ENCODE results near the gene TNXB.

TNXB gene

GRCh38 chr6:32081168-32081990 lies 27.8 kb downstream of the TNXB start:
- H3K27ac ChIP-seq (ENCODE audit: low read length) = peak overlapping the region; percentile 48
- peaks cover 5 to 23% of the 10 kb centered on the region in 2 donors for H3K36me3 ChIP-seq (ENCODE audit: control insufficient read depth in 1 of 2, insufficient read depth in 2 of 2, low read length in 2 of 2)
- no peaks in the 10 kb centered on the region for H3K9me3 ChIP-seq (ENCODE audit: control insufficient read depth in 1 of 2, low read length in 2 of 2)
- H3K4me3 ChIP-seq (ENCODE audit: low read depth in 1 of 2, low read length in 2 of 2) = no peak overlapping the region
- no peaks in the 10 kb centered on the region for H3K4me1 ChIP-seq (ENCODE audit: control insufficient read depth in 1 of 2, insufficient read depth in 2 of 2, low read length in 2 of 2)
- no peaks in the 10 kb centered on the region for H3K27me3 ChIP-seq (ENCODE audit: low read depth, low read length)

- H3K27me3 ChIP-seq (ENCODE audit: low read depth, low read length) = no peaks in the 10 kb centered on the region
- no peak overlapping the region for H3K27ac ChIP-seq (ENCODE audit: low read length)
- H3K9me3 ChIP-seq (ENCODE audit: control insufficient read depth in 1 of 2, low read length in 2 of 2) = no peaks in the 10 kb centered on the region
- H3K4me1 ChIP-seq (ENCODE audit: control insufficient read depth in 1 of 2, insufficient read depth in 2 of 2, low read length in 2 of 2) = no peaks in the 10 kb centered on the region
- H3K4me3 ChIP-seq (ENCODE audit: low read depth in 1 of 2, low read length in 2 of 2) = no peak overlapping the region
- H3K36me3 ChIP-seq (ENCODE audit: control insufficient read depth in 1 of 2, insufficient read depth in 2 of 2, low read length in 2 of 2) = peaks cover 5 to 26% of the 10 kb centered on the region in 2 donors
These were observed 29.4 kb downstream of the TNXB start for GRCh38 chr6:32079566-32080290.

DNA sequence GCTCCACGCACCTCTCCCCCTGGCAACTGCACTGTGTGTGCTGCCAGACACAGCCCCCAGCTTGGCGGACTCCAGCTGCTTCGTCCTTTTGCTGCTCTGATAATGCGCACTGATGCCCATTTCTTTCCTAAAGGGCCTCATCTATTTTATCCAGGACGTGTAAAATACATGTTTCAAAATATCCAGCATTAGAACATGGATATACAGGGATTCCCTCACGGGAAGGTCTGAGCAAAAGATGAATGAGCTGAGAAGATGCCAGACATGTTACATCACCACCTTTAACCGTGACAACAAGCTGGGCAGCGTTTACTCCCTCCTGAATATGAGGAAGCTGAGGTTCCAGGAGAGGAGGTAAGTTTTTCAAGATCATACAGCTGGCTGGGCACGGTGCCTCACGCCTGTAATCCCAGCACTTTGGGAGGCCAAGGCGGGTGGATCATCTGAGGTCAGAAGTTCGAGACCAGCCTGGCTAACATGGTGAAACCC lies 32.8 kb downstream of the TNXB start:
- H3K27ac ChIP-seq (ENCODE audit: low read length) = no peak overlapping the region
- peaks cover 10 to 24% of the 10 kb centered on the region in 2 donors for H3K36me3 ChIP-seq (ENCODE audit: control insufficient read depth in 1 of 2, insufficient read depth in 2 of 2, low read length in 2 of 2)
- no peaks in the 10 kb centered on the region for H3K27me3 ChIP-seq (ENCODE audit: low read depth, low read length)
- no peak overlapping the region for H3K4me3 ChIP-seq (ENCODE audit: low read depth in 1 of 2, low read length in 2 of 2)
- H3K9me3 ChIP-seq (ENCODE audit: control insufficient read depth in 1 of 2, low read length in 2 of 2) = no peaks in the 10 kb centered on the region
- peaks cover 0 to 6% of the 10 kb centered on the region in 2 donors for H3K4me1 ChIP-seq (ENCODE audit: control insufficient read depth in 1 of 2, insufficient read depth in 2 of 2, low read length in 2 of 2)

GRCh38 chr6:32075781-32076180 lies 33.4 kb downstream of the TNXB start:
- H3K36me3 ChIP-seq (ENCODE audit: control insufficient read depth in 1 of 2, insufficient read depth in 2 of 2, low read length in 2 of 2) = peaks cover 10 to 24% of the 10 kb centered on the region in 2 donors

GRCh38 chr6:32074996-32075532 lies 34.1 kb downstream of the TNXB start:
- Histone ChIP-seq H3K4me1 (ENCODE audit: control insufficient read depth in 1 of 2, insufficient read depth in 2 of 2, low read length in 2 of 2) (peaks cover 0 to 6% of the 10 kb centered on the region in 2 donors), H3K36me3 (ENCODE audit: control insufficient read depth in 1 of 2, insufficient read depth in 2 of 2, low read length in 2 of 2) (peaks cover 10 to 21% of the 10 kb centered on the region in 2 donors)

More at GRCh38 chr6:32075781-32076180, 33.4 kb downstream of the TNXB start:
- H3K9me3 ChIP-seq (ENCODE audit: control insufficient read depth in 1 of 2, low read length in 2 of 2) = no peaks in the 10 kb centered on the region
- H3K4me1 ChIP-seq (ENCODE audit: control insufficient read depth in 1 of 2, insufficient read depth in 2 of 2, low read length in 2 of 2) = peaks cover 0 to 6% of the 10 kb centered on the region in 2 donors
- H3K27ac ChIP-seq (ENCODE audit: low read length) = no peak overlapping the region
- H3K27me3 ChIP-seq (ENCODE audit: low read depth, low read length) = no peaks in the 10 kb centered on the region
- no peak overlapping the region for H3K4me3 ChIP-seq (ENCODE audit: low read depth in 1 of 2, low read length in 2 of 2)

DNA sequence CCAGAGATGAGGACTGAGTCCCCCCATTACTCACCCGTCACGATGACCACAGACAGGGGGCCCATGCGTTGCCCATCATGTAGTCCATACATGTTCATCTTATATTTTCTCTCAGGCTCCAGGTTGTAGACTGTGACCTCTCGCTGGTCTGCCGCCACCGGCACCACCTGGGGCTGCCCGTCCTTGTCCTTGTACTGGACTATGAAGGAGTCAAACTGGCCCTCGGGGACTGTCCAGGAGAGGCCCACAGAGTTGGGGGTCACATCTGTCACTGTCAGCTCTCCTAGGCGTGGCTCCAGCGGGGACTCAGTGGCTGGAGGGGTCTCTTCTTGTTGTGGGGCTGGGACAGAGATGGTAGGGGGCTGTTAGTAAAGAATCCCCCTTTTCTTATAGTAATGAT lies 35.5 kb downstream of the TNXB start:
- Histone ChIP-seq H3K27ac (ENCODE audit: low read length) (no peak overlapping the region), H3K9me3 (ENCODE audit: control insufficient read depth in 1 of 2, low read length in 2 of 2) (no peaks in the 10 kb centered on the region), H3K27me3 (ENCODE audit: low read depth, low read length) (no peaks in the 10 kb centered on the region), H3K4me3 (ENCODE audit: low read depth in 1 of 2, low read length in 2 of 2) (no peak overlapping the region), H3K36me3 (ENCODE audit: control insufficient read depth in 1 of 2, insufficient read depth in 2 of 2, low read length in 2 of 2) (peaks cover 5 to 20% of the 10 kb centered on the region in 2 donors), H3K4me1 (ENCODE audit: control insufficient read depth in 1 of 2, insufficient read depth in 2 of 2, low read length in 2 of 2) (peaks cover 0 to 6% of the 10 kb centered on the region in 2 donors)

More at GRCh38 chr6:32074996-32075532, 34.1 kb downstream of the TNXB start:
- no peak overlapping the region for H3K27ac ChIP-seq (ENCODE audit: low read length)
- no peaks in the 10 kb centered on the region for H3K27me3 ChIP-seq (ENCODE audit: low read depth, low read length)
- no peaks in the 10 kb centered on the region for H3K9me3 ChIP-seq (ENCODE audit: control insufficient read depth in 1 of 2, low read length in 2 of 2)
- H3K4me3 ChIP-seq (ENCODE audit: low read depth in 1 of 2, low read length in 2 of 2) = no peak overlapping the region

DNA sequence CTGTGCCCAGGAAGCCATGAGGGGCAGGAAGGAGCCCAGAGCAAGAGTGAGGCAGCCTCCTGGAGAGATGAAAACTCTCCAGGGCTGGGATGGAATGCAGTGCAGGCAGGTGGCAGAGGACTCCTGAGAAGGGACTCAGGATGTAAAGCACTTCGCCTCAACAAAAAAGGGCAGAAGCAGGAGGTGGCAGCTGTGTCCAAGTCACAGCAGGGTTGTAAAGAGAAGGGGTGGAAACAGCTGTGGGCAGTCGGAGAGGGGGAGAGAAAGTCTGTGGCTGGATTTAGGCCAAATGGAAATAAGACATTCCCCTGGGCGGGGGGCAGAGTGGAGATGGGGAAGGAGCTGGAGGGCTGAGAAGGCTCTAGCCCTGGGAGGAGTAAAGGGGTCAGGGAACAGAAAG lies 36.0 kb downstream of the TNXB start:
- Histone ChIP-seq H3K4me3 (ENCODE audit: low read depth in 1 of 2, low read length in 2 of 2) (no peak overlapping the region), H3K36me3 (ENCODE audit: control insufficient read depth in 1 of 2, insufficient read depth in 2 of 2, low read length in 2 of 2) (peaks cover 5 to 23% of the 10 kb centered on the region in 2 donors), H3K4me1 (ENCODE audit: control insufficient read depth in 1 of 2, insufficient read depth in 2 of 2, low read length in 2 of 2) (peaks cover 0 to 6% of the 10 kb centered on the region in 2 donors), H3K27me3 (ENCODE audit: low read depth, low read length) (no peaks in the 10 kb centered on the region), H3K9me3 (ENCODE audit: control insufficient read depth in 1 of 2, low read length in 2 of 2) (no peaks in the 10 kb centered on the region), H3K27ac (ENCODE audit: low read length) (no peak overlapping the region)

GRCh38 chr6:32070814-32071543 lies 38.2 kb downstream of the TNXB start:
- peaks cover 9 to 23% of the 10 kb centered on the region in 2 donors for H3K36me3 ChIP-seq (ENCODE audit: control insufficient read depth in 1 of 2, insufficient read depth in 2 of 2, low read length in 2 of 2)

DNA sequence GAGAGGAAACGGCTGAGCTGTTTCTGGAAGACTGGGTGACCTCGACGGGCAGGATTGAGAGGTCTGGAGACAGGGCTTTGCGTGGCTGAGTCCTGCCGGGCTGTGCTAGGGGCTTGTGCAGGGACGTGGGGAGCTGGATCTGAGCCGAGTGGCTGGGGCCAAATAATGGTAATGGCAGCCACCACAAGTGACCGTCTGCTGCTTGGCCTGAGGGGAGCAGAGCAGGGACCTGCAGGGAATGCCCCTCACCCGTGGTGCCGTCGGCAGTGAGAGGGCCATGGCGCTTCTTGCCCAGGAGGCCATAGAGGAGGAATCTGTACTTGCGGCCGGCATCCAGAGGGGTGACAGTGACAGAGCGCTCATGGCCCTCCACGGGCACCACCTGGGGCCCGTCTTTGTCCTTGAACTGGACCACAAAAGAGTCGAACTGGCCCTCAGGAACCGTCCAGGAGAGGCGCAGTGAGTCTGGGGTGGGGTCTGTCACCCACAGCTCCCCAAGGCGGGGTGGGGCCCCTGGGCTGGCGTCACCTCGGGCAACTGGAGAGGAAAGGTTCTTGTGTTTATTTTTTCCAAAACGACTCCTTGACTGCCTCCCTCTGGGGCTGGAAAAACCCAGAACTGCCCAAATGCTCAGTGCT lies 39.1 kb downstream of the TNXB start:
- Histone ChIP-seq H3K4me1 (ENCODE audit: control insufficient read depth in 1 of 2, insufficient read depth in 2 of 2, low read length in 2 of 2) (peaks cover 0 to 6% of the 10 kb centered on the region in 2 donors), H3K9me3 (ENCODE audit: control insufficient read depth in 1 of 2, low read length in 2 of 2) (no peaks in the 10 kb centered on the region), H3K27ac (ENCODE audit: low read length) (no peak overlapping the region), H3K27me3 (ENCODE audit: low read depth, low read length) (no peaks in the 10 kb centered on the region), H3K36me3 (ENCODE audit: control insufficient read depth in 1 of 2, insufficient read depth in 2 of 2, low read length in 2 of 2) (peaks cover 9 to 14% of the 10 kb centered on the region in 2 donors), H3K4me3 (ENCODE audit: low read depth in 1 of 2, low read length in 2 of 2) (no peak overlapping the region)

More at GRCh38 chr6:32070814-32071543, 38.2 kb downstream of the TNXB start:
- Histone ChIP-seq H3K27ac (ENCODE audit: low read length) (peak overlapping the region; percentile 31), H3K27me3 (ENCODE audit: low read depth, low read length) (no peaks in the 10 kb centered on the region), H3K4me3 (ENCODE audit: low read depth in 1 of 2, low read length in 2 of 2) (no peak overlapping the region), H3K9me3 (ENCODE audit: control insufficient read depth in 1 of 2, low read length in 2 of 2) (no peaks in the 10 kb centered on the region), H3K4me1 (ENCODE audit: control insufficient read depth in 1 of 2, insufficient read depth in 2 of 2, low read length in 2 of 2) (peaks cover 0 to 6% of the 10 kb centered on the region in 2 donors)

DNA sequence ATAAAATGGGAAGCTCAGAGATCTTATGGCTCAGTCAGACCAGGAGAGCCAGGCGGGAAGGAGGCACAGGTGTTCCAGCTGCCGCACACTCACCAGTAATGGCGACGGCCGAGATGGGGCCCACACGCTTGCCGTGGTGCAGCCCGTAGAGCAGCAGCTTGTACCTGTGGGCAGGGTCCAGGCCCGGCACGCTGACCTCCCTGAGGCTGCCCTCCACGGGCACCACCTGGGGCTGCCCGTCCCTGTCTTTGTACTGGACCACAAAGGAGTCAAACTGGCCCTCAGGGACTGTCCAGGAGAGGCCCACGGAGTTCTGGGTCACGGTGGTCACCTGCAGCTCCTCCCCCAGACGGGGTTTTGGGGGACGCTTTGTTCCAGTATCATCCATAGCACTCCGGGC lies 39.7 kb downstream of the TNXB start:
- Histone ChIP-seq H3K27ac (ENCODE audit: low read length) (no peak overlapping the region), H3K36me3 (ENCODE audit: control insufficient read depth in 1 of 2, insufficient read depth in 2 of 2, low read length in 2 of 2) (peaks cover 11 to 19% of the 10 kb centered on the region in 2 donors), H3K9me3 (ENCODE audit: control insufficient read depth in 1 of 2, low read length in 2 of 2) (no peaks in the 10 kb centered on the region), H3K4me3 (ENCODE audit: low read depth in 1 of 2, low read length in 2 of 2) (no peak overlapping the region), H3K4me1 (ENCODE audit: control insufficient read depth in 1 of 2, insufficient read depth in 2 of 2, low read length in 2 of 2) (peaks cover 0 to 6% of the 10 kb centered on the region in 2 donors), H3K27me3 (ENCODE audit: low read depth, low read length) (no peaks in the 10 kb centered on the region)
